ENCODE measurements around the gene CYB5RL.

CYB5RL gene

DNA sequence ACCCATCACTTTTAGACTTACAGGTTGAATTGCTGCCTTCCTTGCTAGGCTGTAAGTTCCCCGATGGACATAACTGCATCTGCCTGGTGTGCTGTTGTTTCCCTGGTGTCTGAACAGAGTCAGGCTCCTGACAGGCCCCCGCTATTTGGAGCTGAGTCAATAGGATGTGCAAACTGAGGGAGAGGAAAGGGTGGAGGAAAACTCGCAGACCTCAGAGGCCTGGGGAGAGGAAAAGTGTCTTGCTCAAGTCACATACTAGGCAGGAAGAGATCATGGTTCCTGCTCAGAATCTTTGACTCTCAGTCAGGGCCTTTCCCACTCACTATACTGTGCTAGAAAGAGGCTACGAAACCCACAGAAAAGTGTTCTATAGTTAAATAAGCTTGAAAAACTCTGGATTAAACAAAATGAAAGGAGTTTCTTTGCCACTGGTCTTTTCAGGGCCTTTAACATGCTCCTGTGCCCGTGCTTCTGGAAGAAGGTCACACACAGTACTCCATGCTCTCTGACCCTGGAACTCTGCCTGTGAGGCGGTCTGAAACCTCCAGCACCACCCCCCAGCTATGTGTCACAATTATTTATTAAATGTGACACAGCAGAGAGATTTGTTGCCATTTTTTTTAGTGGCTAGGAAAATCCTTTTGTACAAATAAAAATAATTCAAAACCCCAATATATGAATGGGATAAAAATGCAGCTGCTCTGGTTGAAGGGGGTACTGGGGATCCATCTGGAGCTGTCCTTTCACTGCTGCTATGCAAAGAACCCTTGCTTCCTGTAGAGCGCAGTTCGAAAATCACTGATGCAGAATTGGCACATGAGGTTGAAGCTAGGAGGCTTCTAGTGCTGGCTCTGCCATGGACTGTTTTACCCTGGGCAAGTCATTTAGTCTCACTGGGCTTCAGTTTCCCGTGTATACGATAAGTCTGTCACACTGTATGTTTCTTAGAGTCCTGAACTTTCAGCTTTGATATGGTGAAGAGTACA is 26.9 kb downstream of the CYB5RL start:
- POLR2A ChIA-PET: no interaction called here
- no peak for DNase-seq (ENCODE audit: extremely low spot score)

GRCh38 chr1:54171606-54172005 is 28.2 kb downstream of the CYB5RL start:
- no peak for DNase-seq (ENCODE audit: extremely low spot score)
- ChIA-PET CTCF (interaction anchor here (0.8 to 1.1 kb wide), 3 partner anchors 10 to 317 kb away, joined by 3 to 4 read pairs (median 4); no protein-coding TSS in a partner anchor), POLR2A (interaction anchor here (1.9 kb wide), 1 partner anchor 28 kb away, joined by 6 read pairs; the partner anchor contains the start of genes CYB5RL and MRPL37)
- TF ChIP-seq, protein P1, sequence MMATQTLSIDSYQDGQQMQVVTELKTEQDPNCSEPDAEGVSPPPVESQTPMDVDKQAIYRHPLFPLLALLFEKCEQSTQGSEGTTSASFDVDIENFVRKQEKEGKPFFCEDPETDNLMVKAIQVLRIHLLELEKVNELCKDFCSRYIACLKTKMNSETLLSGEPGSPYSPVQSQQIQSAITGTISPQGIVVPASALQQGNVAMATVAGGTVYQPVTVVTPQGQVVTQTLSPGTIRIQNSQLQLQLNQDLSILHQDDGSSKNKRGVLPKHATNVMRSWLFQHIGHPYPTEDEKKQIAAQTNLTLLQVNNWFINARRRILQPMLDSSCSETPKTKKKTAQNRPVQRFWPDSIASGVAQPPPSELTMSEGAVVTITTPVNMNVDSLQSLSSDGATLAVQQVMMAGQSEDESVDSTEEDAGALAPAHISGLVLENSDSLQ (IDR thresholded peaks at IDR 0.05): no peak
- TF ChIP-seq HDGF (IDR thresholded peaks at IDR 0.05; ENCODE audit: borderline replicate concordance) (no peak), FOXM1 (IDR thresholded peaks at IDR 0.05; ENCODE audit: borderline replicate concordance) (no peak), CTBP1 (IDR thresholded peaks at IDR 0.05; ENCODE audit: borderline replicate concordance) (no peak), NFRKB (IDR thresholded peaks at IDR 0.05) (no peak), ELF4 (IDR thresholded peaks at IDR 0.05) (no peak), ZNF384 (IDR thresholded peaks at IDR 0.05) (no peak), FOXA1 (IDR thresholded peaks at IDR 0.05) (no peak), ARNT (IDR thresholded peaks at IDR 0.05) (no peak), TARDBP (IDR thresholded peaks at IDR 0.05) (no peak), L3MBTL2 (conservative IDR thresholded peaks at IDR 0.05) (no peak), BHLHE40 (IDR thresholded peaks at IDR 0.05; ENCODE audit: borderline replicate concordance) (no peak), LEF1 (IDR thresholded peaks at IDR 0.05; ENCODE audit: borderline replicate concordance) (no peak)

More for the DNA sequence above, 26.9 kb downstream of the CYB5RL start:
- TF ChIP-seq BHLHE40 (IDR thresholded peaks at IDR 0.05; ENCODE audit: borderline replicate concordance) (no peak), L3MBTL2 (conservative IDR thresholded peaks at IDR 0.05) (no peak), SUZ12 (IDR thresholded peaks at IDR 0.05) (no peak), FOXK2 (IDR thresholded peaks at IDR 0.05) (no peak), LEF1 (IDR thresholded peaks at IDR 0.05; ENCODE audit: borderline replicate concordance) (no peak), TARDBP (IDR thresholded peaks at IDR 0.05) (no peak), NFRKB (IDR thresholded peaks at IDR 0.05) (no peak), ARNT (IDR thresholded peaks at IDR 0.05) (no peak), ZNF384 (IDR thresholded peaks at IDR 0.05) (no peak), FOXM1 (IDR thresholded peaks at IDR 0.05; ENCODE audit: borderline replicate concordance) (no peak), HDGF (IDR thresholded peaks at IDR 0.05; ENCODE audit: borderline replicate concordance) (no peak), SP1 (IDR thresholded peaks at IDR 0.05) (no peak), CTBP1 (IDR thresholded peaks at IDR 0.05; ENCODE audit: borderline replicate concordance) (no peak), ELF4 (IDR thresholded peaks at IDR 0.05) (no peak)
- TF ChIP-seq, protein P1 (IDR thresholded peaks at IDR 0.05): no peak
- CTCF ChIA-PET: no interaction called here

GRCh38 chr1:54171016-54171415 is 28.8 kb downstream of the CYB5RL start:
- TF ChIP-seq L3MBTL2 (conservative IDR thresholded peaks at IDR 0.05) (no peak), NFRKB (IDR thresholded peaks at IDR 0.05) (no peak), FOXK2 (IDR thresholded peaks at IDR 0.05) (no peak), FOXA1 (IDR thresholded peaks at IDR 0.05) (no peak)
- ChIA-PET CTCF (interaction anchor here (0.9 to 1.1 kb wide), 2 partner anchors 10 to 318 kb away, joined by 3 to 4 read pairs; no protein-coding TSS in a partner anchor), POLR2A (interaction anchor here (1.9 kb wide), 1 partner anchor 29 kb away, joined by 6 read pairs; the partner anchor contains the start of genes CYB5RL and MRPL37)
- DNase-seq (ENCODE audit: extremely low spot score): no peak

DNA sequence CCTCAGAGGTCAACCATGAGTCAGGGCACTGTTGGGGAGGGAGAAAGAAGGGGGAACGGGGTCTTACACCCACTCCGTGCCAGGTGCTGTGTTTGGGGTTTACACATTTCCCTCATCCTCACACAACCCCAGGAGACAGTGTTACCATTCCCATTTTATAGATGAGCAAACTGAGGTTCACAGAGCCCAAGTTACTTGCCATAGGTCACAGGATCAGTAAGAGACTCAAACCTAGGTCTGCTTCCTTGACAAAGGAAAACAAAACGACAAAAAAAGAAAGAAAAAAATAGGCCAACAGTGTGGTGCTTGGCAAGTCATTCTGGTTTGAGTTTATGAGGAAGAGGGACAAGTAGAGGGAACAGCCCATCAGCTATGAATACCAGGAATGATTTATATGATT is 30.8 kb downstream of the CYB5RL start:
- ChIA-PET POLR2A (interaction anchor here (0.8 kb wide), 1 partner anchor 31 kb away, joined by 3 read pairs; the partner anchor contains the start of gene MRPL37), CTCF (interaction anchor here (1.1 kb wide), 1 partner anchor 260 kb away, joined by 3 read pairs; no protein-coding TSS in a partner anchor)
- DNase-seq (ENCODE audit: extremely low spot score): no peak
- TF ChIP-seq LEF1 (IDR thresholded peaks at IDR 0.05; ENCODE audit: borderline replicate concordance): no peak
- TF ChIP-seq L3MBTL2 (conservative IDR thresholded peaks at IDR 0.05): no peak
- no peak for TF ChIP-seq SUZ12 (IDR thresholded peaks at IDR 0.05)
- TF ChIP-seq ARNT (IDR thresholded peaks at IDR 0.05): no peak
- no peak for TF ChIP-seq SP1 (IDR thresholded peaks at IDR 0.05)
- no peak for TF ChIP-seq FOXM1 (IDR thresholded peaks at IDR 0.05; ENCODE audit: borderline replicate concordance)
- TF ChIP-seq CTBP1 (IDR thresholded peaks at IDR 0.05; ENCODE audit: borderline replicate concordance): no peak
- TF ChIP-seq ELF4 (IDR thresholded peaks at IDR 0.05): no peak
- no peak for TF ChIP-seq ZNF384 (IDR thresholded peaks at IDR 0.05)
- no peak for TF ChIP-seq FOXK2 (IDR thresholded peaks at IDR 0.05)
- TF ChIP-seq, protein P1 (IDR thresholded peaks at IDR 0.05): no peak
- no peak for TF ChIP-seq NFRKB (IDR thresholded peaks at IDR 0.05)
- TF ChIP-seq FOXA1 (IDR thresholded peaks at IDR 0.05): no peak
- no peak for TF ChIP-seq BHLHE40 (IDR thresholded peaks at IDR 0.05; ENCODE audit: borderline replicate concordance)
- no peak for TF ChIP-seq HDGF (IDR thresholded peaks at IDR 0.05; ENCODE audit: borderline replicate concordance)

- no peak for DNase-seq (ENCODE audit: extremely low spot score)
- POLR2A ChIA-PET: interaction anchor here (0.8 kb wide), 1 partner anchor 32 kb away, joined by 3 read pairs; the partner anchor contains the start of gene MRPL37
- TF ChIP-seq TARDBP (IDR thresholded peaks at IDR 0.05): no peak
- TF ChIP-seq SP1 (IDR thresholded peaks at IDR 0.05): no peak
- TF ChIP-seq, protein P1 (IDR thresholded peaks at IDR 0.05): no peak
- TF ChIP-seq ELF4 (IDR thresholded peaks at IDR 0.05): no peak
- TF ChIP-seq HDGF (IDR thresholded peaks at IDR 0.05; ENCODE audit: borderline replicate concordance): no peak
- no peak for TF ChIP-seq SUZ12 (IDR thresholded peaks at IDR 0.05)
- TF ChIP-seq FOXK2 (IDR thresholded peaks at IDR 0.05): no peak
- TF ChIP-seq LEF1 (IDR thresholded peaks at IDR 0.05; ENCODE audit: borderline replicate concordance): no peak
- TF ChIP-seq FOXA1 (IDR thresholded peaks at IDR 0.05): no peak
- no peak for TF ChIP-seq NFRKB (IDR thresholded peaks at IDR 0.05)
- TF ChIP-seq ZNF384 (IDR thresholded peaks at IDR 0.05): no peak
- no peak for TF ChIP-seq ARNT (IDR thresholded peaks at IDR 0.05)
- TF ChIP-seq BHLHE40 (IDR thresholded peaks at IDR 0.05; ENCODE audit: borderline replicate concordance): no peak
- CTCF ChIA-PET: no interaction called here
Observed at GRCh38 chr1:54168206-54168965, 31.4 kb downstream of the CYB5RL start.

Measured in HEK293T (cell line).